Fibroblast of lung (primary cell): ENCODE measurements around the gene PRPF40B. TPM values are rescaled to one million over a fixed set of nuclear protein-coding genes. Genes with fewer than 3 reads are reported as not detected.
A peak's percentile ranks its signal among the peaks of the same experiment; 100 is the strongest.

Experiments
- DNase-seq, 2 donors: peaks; one replicate each; pipeline versions ENCODE4 v3.0.0 to v3.0.0-alpha.2; 2010; ENCODE audit warnings: low read depth in 2 of 2
- H2AFZ ChIP-seq: 2 replicates; pipeline ENCODE4 v1.5.1; 2012; ENCODE audit warnings: low read length, control low read depth, inconsistent platforms
- H3K27ac ChIP-seq: 2 replicates; pipeline ENCODE4 v1.5.1; 2011; ENCODE audit warnings: low read length, control low read depth; ENCODE audit not compliant: insufficient read depth
- H3K27me3 ChIP-seq: 2 replicates; pipeline ENCODE4 v1.5.1; 2011; ENCODE audit warnings: mild to moderate bottlenecking, low read length; ENCODE audit not compliant: control insufficient read depth, insufficient read depth
- H3K36me3 ChIP-seq: 2 replicates; pipeline ENCODE4 v1.5.1; 2011; ENCODE audit warnings: low read length; ENCODE audit not compliant: control insufficient read depth, insufficient read depth
- H3K4me1 ChIP-seq: 2 replicates; pipeline ENCODE4 v1.5.1; 2011; ENCODE audit warnings: low read length; ENCODE audit not compliant: control insufficient read depth, insufficient read depth; ENCODE audit errors: extremely low read depth
- H3K4me2 ChIP-seq: 2 replicates; pipeline ENCODE4 v1.5.1; 2011; ENCODE audit warnings: low read length, control low read depth; ENCODE audit not compliant: insufficient read depth; ENCODE audit errors: extremely low read depth
- H3K4me3 ChIP-seq, 4 experiments: fragments of 200-600 bp in 1 of 4; sonication (generic) in 1 of 4; replicated peaks in 1 of 4; 2 replicates each; pipeline ENCODE4 v1.5.1; 2011 to 2016; ENCODE audit warnings: low read length in 4 of 4, low read depth in 3 of 4, mild to moderate bottlenecking in 3 of 4, control low read depth in 2 of 4, inconsistent platforms in 1 of 4, mixed read lengths in 1 of 4; ENCODE audit not compliant: insufficient read depth in 1 of 4; ENCODE audit errors: control extremely low read depth in 1 of 4
- H3K79me2 ChIP-seq: 2 replicates; pipeline ENCODE4 v1.5.1; 2012; ENCODE audit warnings: mild to moderate bottlenecking, low read length, inconsistent platforms; ENCODE audit not compliant: control insufficient read depth, insufficient read depth
- H3K9ac ChIP-seq: 2 replicates; pipeline ENCODE4 v1.5.1; 2011; ENCODE audit warnings: mild to moderate bottlenecking, low read length, control low read depth; ENCODE audit not compliant: insufficient read depth
- H3K9me3 ChIP-seq: 2 replicates; pipeline ENCODE4 v1.5.1; 2012; ENCODE audit warnings: low read depth, low read length; ENCODE audit not compliant: control insufficient read depth, insufficient read depth
- H4K20me1 ChIP-seq: 2 replicates; pipeline ENCODE4 v1.5.1; 2011; ENCODE audit warnings: low read length; ENCODE audit not compliant: control insufficient read depth, insufficient read depth; ENCODE audit errors: extremely low read depth
- CTCF ChIP-seq, 2 donors: IDR thresholded peaks in 1 of 2; conservative IDR thresholded peaks in 1 of 2; 1 replicate in 1 of 2; 2 replicates in 1 of 2; pipeline ENCODE4 v1.5.1; 2011 to 2012; ENCODE audit warnings: low read length in 2 of 2, control low read depth in 1 of 2, inconsistent platforms in 1 of 2, low read depth in 1 of 2, mild to moderate bottlenecking in 1 of 2
- EZH2 ChIP-seq: IDR thresholded peaks from 2 replicates; pipeline ENCODE4 v1.5.1; 2012; ENCODE audit warnings: low read length, control low read depth, mild to moderate bottlenecking; ENCODE audit errors: missing control alignments
- polyA plus RNA-seq, 2 donors: library from polyadenylated mRNA; depleted of rRNA in 1 of 2; stranded (reverse) in 1 of 2; unstranded in 1 of 2; fragments of >200 nt; gene quantifications; 2 replicates each; pipeline ENCODE4 v1.2.1, GENCODE V29; 2011 to 2012; ENCODE audit warnings: missing spikeins in 1 of 2
- total RNA-seq: library from RNA; depleted of rRNA; stranded (reverse); fragments of >200 nt; gene quantifications from 2 replicates; pipeline ENCODE4 v1.2.1, GENCODE V29; 2014

Gene PRPF40B
- total and polyA plus RNA-seq, 2 donors (not counting 1 experiment from before 2014, with no cell fraction given) = 6.4 to 11.7 TPM

GRCh38 chr12:49662998-49663843 lies 39.9 kb downstream of the PRPF40B start:
- Histone ChIP-seq H3K79me2 (no peaks in the 10 kb centered on the region), H3K4me3 (no peak overlapping the region), H3K9ac (peak overlapping the region; percentile 25), H4K20me1 (no peaks in the 10 kb centered on the region), H2AFZ (peak overlapping the region; percentile 20), H3K4me1 (peaks cover 11% of the 10 kb centered on the region), H3K4me2 (peak overlapping the region; percentile 7), H3K27me3 (no peaks in the 10 kb centered on the region), H3K36me3 (peaks cover 4% of the 10 kb centered on the region), H3K27ac (peak overlapping the region; percentile 75), H3K9me3 (no peaks in the 10 kb centered on the region)
- peak; percentile 80 to 86 for DNase-seq
- TF ChIP-seq EZH2 (no peak), CTCF (conservative IDR thresholded peaks at IDR 0.05 in 1 of 2, IDR thresholded peaks at IDR 0.05 in 1 of 2; ENCODE audit: low read depth in 1 of 2, low read length in 2 of 2) (no peak)

GRCh38 chr12:49664167-49664566 lies 40.8 kb downstream of the PRPF40B start:
- no peak overlapping the region for H2AFZ ChIP-seq
- no peak for DNase-seq
- no peak overlapping the region for H3K4me2 ChIP-seq
- no peak overlapping the region for H3K9ac ChIP-seq
- no peaks in the 10 kb centered on the region for H4K20me1 ChIP-seq
- no peaks in the 10 kb centered on the region for H3K79me2 ChIP-seq
- no peak overlapping the region for H3K4me3 ChIP-seq
- H3K4me1 ChIP-seq = peaks cover 11% of the 10 kb centered on the region
- no peaks in the 10 kb centered on the region for H3K27me3 ChIP-seq
- H3K27ac ChIP-seq = peak overlapping the region; percentile 75
- H3K9me3 ChIP-seq = no peaks in the 10 kb centered on the region
- peaks cover 2% of the 10 kb centered on the region for H3K36me3 ChIP-seq
- no peak for TF ChIP-seq CTCF (conservative IDR thresholded peaks at IDR 0.05 in 1 of 2, IDR thresholded peaks at IDR 0.05 in 1 of 2; ENCODE audit: low read depth in 1 of 2, low read length in 2 of 2)
- no peak for TF ChIP-seq EZH2

GRCh38 chr12:49664591-49665239 lies 41.4 kb downstream of the PRPF40B start:
- Histone ChIP-seq H3K4me3 (no peak overlapping the region), H4K20me1 (no peaks in the 10 kb centered on the region), H3K4me1 (peaks cover 11% of the 10 kb centered on the region), H3K36me3 (peaks cover 2% of the 10 kb centered on the region), H3K27ac (peak overlapping the region; percentile 75), H3K9me3 (no peaks in the 10 kb centered on the region), H2AFZ (no peak overlapping the region), H3K9ac (no peak overlapping the region), H3K27me3 (no peaks in the 10 kb centered on the region), H3K79me2 (no peaks in the 10 kb centered on the region), H3K4me2 (no peak overlapping the region)
- DNase-seq = no peak
- no peak for TF ChIP-seq CTCF (conservative IDR thresholded peaks at IDR 0.05 in 1 of 2, IDR thresholded peaks at IDR 0.05 in 1 of 2; ENCODE audit: low read depth in 1 of 2, low read length in 2 of 2)
- TF ChIP-seq EZH2 = no peak
